HepG2 (cell line): Measurements from ENCODE around the gene APOL4. TPM values are rescaled to one million over a fixed set of nuclear protein-coding genes. Genes with fewer than 3 reads are reported as not detected.
A peak's percentile ranks its signal among the peaks of the same experiment; 100 is the strongest.

Experiments used
- ATAC-seq: fragments of 200-7000 bp; cut with Tn5 transposase; 3 replicates; pipeline ENCODE4 v1.9.1; 2020; ENCODE audit warnings: mild to moderate bottlenecking, moderate library complexity
- BruUV-seq: library from RNA; stranded (reverse); fragments of 400-500 nt; replicated peaks from 2 replicates; lab custom pipeline; 2021; lab: Mats Ljungman, UMichigan
- CTCF ChIA-PET: fragments of 300-600 bp; formaldehyde crosslinking; extraction: SDS; loops from one replicate; lab custom pipeline; 2021; ENCODE audit warnings: low total read pairs, inconsistent platforms, low intra/inter-chr PET ratio; lab: Yijun Ruan, JAX
- POLR2A ChIA-PET: fragments of 350-600 bp; sonication (Branson Sonifier 250); formaldehyde crosslinking; loops from one replicate; lab custom pipeline; 2020; ENCODE audit warnings: antibody characterized with exemption, inconsistent platforms; lab: Yijun Ruan, JAX
- DNase-seq: peaks from one replicate; pipeline ENCODE4 v3.0.0-alpha.2; 2015; ENCODE audit warnings: low spot score
- FAIRE-seq: peaks from 3 replicates; lab custom pipeline; 2011; peaks lifted over from hg19 to GRCh38; lab: Jason Lieb, UNC
- H2AFZ ChIP-seq: one replicate; pipeline ENCODE4 v1.6.1; 2011; ENCODE audit warnings: low read length, inconsistent platforms
- H3K27ac ChIP-seq: fragments of 300-600 bp; 3 replicates; pipeline ENCODE4 v1.8.0; 2011; ENCODE audit warnings: mixed run types, mild to moderate bottlenecking, mixed read lengths, low read length, inconsistent platforms; ENCODE audit not compliant: insufficient read depth; ENCODE audit errors: extremely low read length
- H3K27me3 ChIP-seq, 2 experiments: fragments of 200-600 bp in 1 of 2; 2 replicates in 1 of 2; 3 replicates in 1 of 2; pipeline versions ENCODE4 v1.6.0 to v1.8.0; 2011; ENCODE audit warnings: low read length in 2 of 2, mild to moderate bottlenecking in 2 of 2, moderate library complexity in 2 of 2, inconsistent platforms in 1 of 2; ENCODE audit not compliant: insufficient read depth in 2 of 2, control insufficient read depth in 1 of 2
- H3K36me3 ChIP-seq, 2 experiments: fragments of 200-600 bp in 1 of 2; replicated peaks in 1 of 2; 2 replicates in 1 of 2; 3 replicates in 1 of 2; pipeline versions ENCODE4 v1.5.1 to v1.8.0; 2011; ENCODE audit warnings: low read length in 2 of 2, inconsistent platforms in 1 of 2; ENCODE audit not compliant: insufficient read depth in 2 of 2, control insufficient read depth in 1 of 2
- H3K4me1 ChIP-seq: 2 replicates; pipeline ENCODE4 v1.5.1; 2012; ENCODE audit warnings: low read length, inconsistent platforms; ENCODE audit not compliant: insufficient read depth
- H3K4me2 ChIP-seq: 2 replicates; pipeline ENCODE4 v1.6.0; 2011; ENCODE audit warnings: low read depth, low read length, inconsistent platforms
- H3K4me3 ChIP-seq, 3 experiments: fragments of 200-600 bp in 1 of 3; sonication (generic), shearing (Covaris generic) in 1 of 3; replicated peaks in 1 of 3; 2 replicates each; pipeline ENCODE4 v1.5.1; 2011 to 2016; ENCODE audit warnings: low read length in 3 of 3, inconsistent platforms in 2 of 3, low read depth in 2 of 3, mild to moderate bottlenecking in 2 of 3, control low read depth in 1 of 3, mixed read lengths in 1 of 3; ENCODE audit not compliant: insufficient read depth in 1 of 3
- H3K79me2 ChIP-seq: one replicate; pipeline ENCODE4 v1.6.1; 2011; ENCODE audit warnings: low read length, inconsistent platforms; ENCODE audit not compliant: insufficient read depth
- H3K9ac ChIP-seq: 2 replicates; pipeline ENCODE4 v1.6.0; 2011; ENCODE audit warnings: mild to moderate bottlenecking, low read depth, low read length, inconsistent platforms; ENCODE audit not compliant: insufficient read depth
- H3K9me3 ChIP-seq: 2 replicates; pipeline ENCODE4 v1.5.1; 2012; ENCODE audit warnings: mild to moderate bottlenecking, low read length
- H4K20me1 ChIP-seq: 2 replicates; pipeline ENCODE4 v1.6.0; 2011; ENCODE audit warnings: inconsistent platforms, mild to moderate bottlenecking, low read length, moderate library complexity; ENCODE audit not compliant: insufficient read depth
- ATF7-NPFF ChIP-seq: sonication (generic); formaldehyde crosslinking; IDR thresholded peaks from 2 replicates; pipeline ENCODE4 v1.8.1; 2023; ENCODE audit warnings: mild to moderate bottlenecking, low read depth, missing genetic modification reagents, moderate library complexity
- CC2D1A ChIP-seq: sonication (generic); formaldehyde crosslinking; IDR thresholded peaks from 2 replicates; pipeline ENCODE4 v1.8.1; 2023; ENCODE audit warnings: mild to moderate bottlenecking, missing genetic modification reagents
- HOXA7 ChIP-seq: sonication (generic); formaldehyde crosslinking; IDR thresholded peaks from 2 replicates; pipeline ENCODE4 v1.8.1; 2022; ENCODE audit warnings: mild to moderate bottlenecking, missing genetic modification reagents, moderate library complexity
- NR2F2 ChIP-seq: IDR thresholded peaks from 2 replicates; pipeline ENCODE4 v1.6.1; 2012; ENCODE audit warnings: low read depth, inconsistent platforms, borderline replicate concordance
- PHF5A ChIP-seq: IDR thresholded peaks from one replicate; pipeline ENCODE4 v1.6.1; 2018; ENCODE audit warnings: low read depth, missing genetic modification reagents; ENCODE audit not compliant: unreplicated experiment
- POLR2AphosphoS5 ChIP-seq: IDR thresholded peaks from 2 replicates; pipeline ENCODE4 v1.6.1; 2012; ENCODE audit warnings: low read depth, low read length
- POLR2G ChIP-seq: fragments of 200-400 bp; formaldehyde crosslinking; IDR thresholded peaks from 2 replicates; pipeline ENCODE4 v1.6.1; 2018; ENCODE audit warnings: mild to moderate bottlenecking, low read depth, low read length, moderate library complexity
- SSRP1 ChIP-seq: IDR thresholded peaks from 2 replicates; pipeline ENCODE4 v1.6.1; 2016; ENCODE audit warnings: control low read depth
- XBP1 ChIP-seq: sonication (generic); formaldehyde crosslinking; IDR thresholded peaks from 2 replicates; pipeline ENCODE4 v1.5.0; 2020; ENCODE audit warnings: missing genetic modification reagents
- ZFP90 ChIP-seq: sonication (generic); formaldehyde crosslinking; IDR thresholded peaks from 2 replicates; pipeline ENCODE4 v1.8.0; 2022; ENCODE audit warnings: missing genetic modification reagents, mild to moderate bottlenecking, inconsistent platforms, borderline replicate concordance
- ZNF333 ChIP-seq: sonication (generic); formaldehyde crosslinking; IDR thresholded peaks from 2 replicates; pipeline ENCODE4 v1.4.0; 2020; ENCODE audit warnings: mild to moderate bottlenecking, missing genetic modification reagents, borderline replicate concordance
- ZNF441 ChIP-seq: sonication (generic); formaldehyde crosslinking; IDR thresholded peaks from 2 replicates; pipeline ENCODE4 v1.7.0; 2021; ENCODE audit warnings: missing genetic modification reagents, borderline replicate concordance
- ZNF550 ChIP-seq: sonication (generic); formaldehyde crosslinking; IDR thresholded peaks from 2 replicates; pipeline ENCODE4 v1.4.0; 2020; ENCODE audit warnings: mild to moderate bottlenecking, missing genetic modification reagents, borderline replicate concordance
- ZNF713 ChIP-seq: sonication (generic); formaldehyde crosslinking; IDR thresholded peaks from 2 replicates; pipeline ENCODE4 v1.4.0; 2020; ENCODE audit warnings: mild to moderate bottlenecking, missing genetic modification reagents
- ZSCAN31 ChIP-seq: sonication (generic); formaldehyde crosslinking; IDR thresholded peaks from 2 replicates; pipeline ENCODE4 v1.5.0; 2020; ENCODE audit warnings: low read depth, mild to moderate bottlenecking, missing genetic modification reagents
- WGBS: methylation state at CpG from one replicate; pipeline ENCODE4 v1.1.6; 2017; ENCODE audit warnings: low lambda C conversion rate; 5-methylcytosine and 5-hydroxymethylcytosine counted together
- in situ Hi-C: cut with HindIII; loops from 2 replicates; pipeline ENCODE4 v1.10.0; 2017; ENCODE audit warnings: low pct_unique_long_range_greater_than_20kb; ENCODE audit not compliant: extremely low pct_ligation_motif_present
- intact Hi-C: fragments of 100-400 bp; cut with micrococcal nuclease; formaldehyde crosslinking; loops from one replicate; pipeline ENCODE4 v1.10.0; 2022; ENCODE audit not compliant: unreplicated experiment
- polyA plus RNA-seq, 8 experiments: library from polyadenylated mRNA; depleted of rRNA in 3 of 8; stranded (reverse) in 7 of 8; unstranded in 1 of 8; fragments of >200 nt; fragmentation: Illumina TruSeq in 4 of 8; extraction: Trizol in 4 of 8; gene quantifications; 2 replicates each; pipeline versions ENCODE4 v1.2.1 to v1.2.3, GENCODE V29; 2011 to 2016; ENCODE audit warnings: low read depth in 4 of 8, missing spikeins in 1 of 8, mixed read lengths in 1 of 8; ENCODE audit not compliant: insufficient read depth in 1 of 8
- total RNA-seq, 5 experiments: library from RNA; depleted of rRNA; stranded (reverse); fragments of >200 nt; fragmentation: Illumina TruSeq; extraction: Trizol; gene quantifications; 2 replicates each; pipeline ENCODE4 v1.2.3, GENCODE V29; 2016; ENCODE audit warnings: low read depth in 1 of 5
- TF ChIP-seq, protein P1 (sequence below): sonication (generic); formaldehyde crosslinking; IDR thresholded peaks from 2 replicates; pipeline ENCODE4 v1.5.1; 2020; ENCODE audit warnings: missing genetic modification reagents, mild to moderate bottlenecking, borderline replicate concordance
- TF ChIP-seq, protein P2 (sequence below): sonication (generic); formaldehyde crosslinking; IDR thresholded peaks from 2 replicates; pipeline ENCODE4 v1.5.1; 2020; ENCODE audit warnings: mild to moderate bottlenecking, missing genetic modification reagents, moderate library complexity
- TF ChIP-seq, protein P3 (sequence below): fragments of 450-650 bp; IDR thresholded peaks from 2 replicates; pipeline ENCODE4 v1.6.1; 2017

The APOL4 gene
- total and polyA plus RNA-seq, 2 of the 13 experiments (the other 11 are each of a cell fraction or from before 2014, with no cell fraction given) = 0.77 to 2.8 TPM

DNA sequence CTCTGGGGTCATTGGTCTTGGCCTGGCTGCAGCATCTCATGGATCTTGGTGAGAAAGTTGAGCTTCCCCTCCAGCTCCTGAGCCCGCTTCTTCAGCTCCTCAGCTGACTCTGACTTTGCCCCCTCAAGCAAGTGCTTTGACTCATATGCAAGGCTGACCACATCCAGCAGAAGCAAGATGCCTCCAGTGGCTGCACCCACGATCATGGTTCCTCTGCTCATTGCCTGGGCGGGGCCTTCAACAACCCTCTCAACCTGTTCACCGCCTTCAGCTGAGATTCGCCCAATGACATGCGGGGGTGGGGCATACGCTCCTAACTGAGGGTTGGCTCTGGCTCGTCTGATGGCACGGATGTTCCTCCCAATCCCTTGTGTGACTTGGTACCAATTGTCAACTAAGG lies 25.8 kb upstream of the APOL4 start (continued):
- TF ChIP-seq, protein P1, sequence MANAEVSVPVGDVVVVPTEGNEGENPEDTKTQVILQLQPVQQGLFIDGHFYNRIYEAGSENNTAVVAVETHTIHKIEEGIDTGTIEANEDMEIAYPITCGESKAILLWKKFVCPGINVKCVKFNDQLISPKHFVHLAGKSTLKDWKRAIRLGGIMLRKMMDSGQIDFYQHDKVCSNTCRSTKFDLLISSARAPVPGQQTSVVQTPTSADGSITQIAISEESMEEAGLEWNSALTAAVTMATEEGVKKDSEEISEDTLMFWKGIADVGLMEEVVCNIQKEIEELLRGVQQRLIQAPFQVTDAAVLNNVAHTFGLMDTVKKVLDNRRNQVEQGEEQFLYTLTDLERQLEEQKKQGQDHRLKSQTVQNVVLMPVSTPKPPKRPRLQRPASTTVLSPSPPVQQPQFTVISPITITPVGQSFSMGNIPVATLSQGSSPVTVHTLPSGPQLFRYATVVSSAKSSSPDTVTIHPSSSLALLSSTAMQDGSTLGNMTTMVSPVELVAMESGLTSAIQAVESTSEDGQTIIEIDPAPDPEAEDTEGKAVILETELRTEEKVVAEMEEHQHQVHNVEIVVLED (CRISPR knock-in tag) = no peak
- TF ChIP-seq ZNF333 (CRISPR knock-in tag) = no peak
- TF ChIP-seq NR2F2 = no peak

DNA sequence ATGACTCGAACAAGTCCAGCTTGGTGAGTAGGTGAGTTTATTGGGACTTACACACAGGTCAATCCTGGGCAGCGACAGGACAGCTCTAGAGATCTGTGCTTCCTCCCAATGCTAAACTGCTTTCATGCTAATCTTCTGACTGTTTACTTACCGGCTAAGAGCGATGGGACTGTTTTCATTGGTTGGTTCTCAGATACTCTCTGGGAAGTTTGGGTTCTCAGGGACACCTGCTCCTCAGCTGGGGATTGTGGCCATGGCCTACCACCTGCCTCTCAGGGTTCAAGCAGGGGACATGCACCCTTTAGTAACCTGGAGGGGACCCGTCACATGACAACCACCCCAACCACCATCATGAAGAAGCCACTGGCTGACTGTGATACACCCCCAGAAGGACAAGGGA lies 24.6 kb upstream of the APOL4 start:
- Histone ChIP-seq H3K36me3 (peaks cover 8 to 21% of the 10 kb centered on the region in 2 experiments; a peak in 4 of 5 replicates), H3K79me2 (no peaks in the 10 kb centered on the region), H3K4me1 (peaks cover 51% of the 10 kb centered on the region), H3K4me3 (no peak overlapping the region), H2AFZ (no peak overlapping the region), H3K27ac (no peak overlapping the region), H3K9me3 (no peaks in the 10 kb centered on the region), H4K20me1 (no peaks in the 10 kb centered on the region), H3K9ac (no peak overlapping the region), H3K4me2 (no peak overlapping the region), H3K27me3 (no peaks in the 10 kb centered on the region)
- FAIRE-seq = no peak
- no peak for ATAC-seq
- in situ Hi-C loops = loop anchor here (10.0 kb wide), 1 partner anchor 81 kb away; no protein-coding TSS in a partner anchor
- BruUV-seq = no TSS peak
- no peak for DNase-seq
- ChIA-PET CTCF (no interaction called here), POLR2A (no interaction called here)
- intact Hi-C loops = no loop called here
- 94% methylated on average over 3 of the region's 5 CpGs for WGBS
- TF ChIP-seq ZNF550 (CRISPR knock-in tag) (no peak), ATF7-NPFF (CRISPR knock-in tag) (no peak), ZNF441 (CRISPR knock-in tag) (no peak), POLR2AphosphoS5 (0 out of 2 replicates have a peak, but pooled peaks have one; percentile 31), ZSCAN31 (CRISPR knock-in tag) (no peak), PHF5A (no peak), SSRP1 (CRISPR knock-in tag) (no peak), CC2D1A (CRISPR knock-in tag) (no peak), XBP1 (CRISPR knock-in tag) (no peak), HOXA7 (no peak), POLR2G (0 out of 2 replicates have a peak, but pooled peaks have one; percentile 46), ZFP90 (no peak), ZNF713 (CRISPR knock-in tag) (no peak)
- TF ChIP-seq, protein P2, sequence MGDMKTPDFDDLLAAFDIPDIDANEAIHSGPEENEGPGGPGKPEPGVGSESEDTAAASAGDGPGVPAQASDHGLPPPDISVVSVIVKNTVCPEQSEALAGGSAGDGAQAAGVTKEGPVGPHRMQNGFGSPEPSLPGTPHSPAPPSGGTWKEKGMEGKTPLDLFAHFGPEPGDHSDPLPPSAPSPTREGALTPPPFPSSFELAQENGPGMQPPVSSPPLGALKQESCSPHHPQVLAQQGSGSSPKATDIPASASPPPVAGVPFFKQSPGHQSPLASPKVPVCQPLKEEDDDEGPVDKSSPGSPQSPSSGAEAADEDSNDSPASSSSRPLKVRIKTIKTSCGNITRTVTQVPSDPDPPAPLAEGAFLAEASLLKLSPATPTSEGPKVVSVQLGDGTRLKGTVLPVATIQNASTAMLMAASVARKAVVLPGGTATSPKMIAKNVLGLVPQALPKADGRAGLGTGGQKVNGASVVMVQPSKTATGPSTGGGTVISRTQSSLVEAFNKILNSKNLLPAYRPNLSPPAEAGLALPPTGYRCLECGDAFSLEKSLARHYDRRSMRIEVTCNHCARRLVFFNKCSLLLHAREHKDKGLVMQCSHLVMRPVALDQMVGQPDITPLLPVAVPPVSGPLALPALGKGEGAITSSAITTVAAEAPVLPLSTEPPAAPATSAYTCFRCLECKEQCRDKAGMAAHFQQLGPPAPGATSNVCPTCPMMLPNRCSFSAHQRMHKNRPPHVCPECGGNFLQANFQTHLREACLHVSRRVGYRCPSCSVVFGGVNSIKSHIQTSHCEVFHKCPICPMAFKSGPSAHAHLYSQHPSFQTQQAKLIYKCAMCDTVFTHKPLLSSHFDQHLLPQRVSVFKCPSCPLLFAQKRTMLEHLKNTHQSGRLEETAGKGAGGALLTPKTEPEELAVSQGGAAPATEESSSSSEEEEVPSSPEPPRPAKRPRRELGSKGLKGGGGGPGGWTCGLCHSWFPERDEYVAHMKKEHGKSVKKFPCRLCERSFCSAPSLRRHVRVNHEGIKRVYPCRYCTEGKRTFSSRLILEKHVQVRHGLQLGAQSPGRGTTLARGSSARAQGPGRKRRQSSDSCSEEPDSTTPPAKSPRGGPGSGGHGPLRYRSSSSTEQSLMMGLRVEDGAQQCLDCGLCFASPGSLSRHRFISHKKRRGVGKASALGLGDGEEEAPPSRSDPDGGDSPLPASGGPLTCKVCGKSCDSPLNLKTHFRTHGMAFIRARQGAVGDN (CRISPR knock-in tag) = no peak
- TF ChIP-seq, protein P3, sequence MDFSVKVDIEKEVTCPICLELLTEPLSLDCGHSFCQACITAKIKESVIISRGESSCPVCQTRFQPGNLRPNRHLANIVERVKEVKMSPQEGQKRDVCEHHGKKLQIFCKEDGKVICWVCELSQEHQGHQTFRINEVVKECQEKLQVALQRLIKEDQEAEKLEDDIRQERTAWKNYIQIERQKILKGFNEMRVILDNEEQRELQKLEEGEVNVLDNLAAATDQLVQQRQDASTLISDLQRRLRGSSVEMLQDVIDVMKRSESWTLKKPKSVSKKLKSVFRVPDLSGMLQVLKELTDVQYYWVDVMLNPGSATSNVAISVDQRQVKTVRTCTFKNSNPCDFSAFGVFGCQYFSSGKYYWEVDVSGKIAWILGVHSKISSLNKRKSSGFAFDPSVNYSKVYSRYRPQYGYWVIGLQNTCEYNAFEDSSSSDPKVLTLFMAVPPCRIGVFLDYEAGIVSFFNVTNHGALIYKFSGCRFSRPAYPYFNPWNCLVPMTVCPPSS = no peak
